Upper lobe of left lung (tissue), 6 donors: Measurements from ENCODE around the gene GDF11. TPM values are rescaled to one million over a fixed set of nuclear protein-coding genes. Genes with fewer than 3 reads are reported as not detected.

ENCODE experiments used
- ATAC-seq, 2 donors: fragments of 200-7000 bp; cut with Tn5 transposase; one replicate each; pipeline ENCODE4 v1.9.1; 2022; ENCODE audit warnings: mild to moderate bottlenecking in 2 of 2, moderate library complexity in 2 of 2; ENCODE audit not compliant: low FRiP score in 2 of 2
- DNase-seq, 2 donors: peaks; one replicate each; pipeline ENCODE4 v3.0.0-alpha.2; 2019 to 2020
- H3K27ac ChIP-seq, 4 donors: fragments of 200-600 bp; sonication (generic); one replicate each; pipeline ENCODE4 v1.5.1; 2016 to 2019
- H3K27me3 ChIP-seq, 4 donors: fragments of 200-600 bp; sonication (generic); one replicate each; pipeline ENCODE4 v1.5.1; 2017 to 2019
- H3K36me3 ChIP-seq, 4 donors: fragments of 200-600 bp; sonication (generic); one replicate each; pipeline ENCODE4 v1.5.1; 2016 to 2019
- H3K4me1 ChIP-seq, 4 donors: fragments of 200-600 bp; sonication (generic); one replicate each; pipeline ENCODE4 v1.5.1; 2018 to 2019
- H3K4me3 ChIP-seq, 4 donors: fragments of 200-600 bp; sonication (generic); one replicate each; pipeline ENCODE4 v1.5.1; 2017 to 2019; ENCODE audit warnings: mild to moderate bottlenecking in 2 of 4, moderate library complexity in 1 of 4
- H3K9me3 ChIP-seq, 4 donors: fragments of 200-600 bp; sonication (generic); one replicate each; pipeline ENCODE4 v1.5.1; 2018 to 2019
- CTCF ChIP-seq, 6 experiments: fragments of 450-650 bp in 4 of 6; fragments of 200-600 bp in 2 of 6; sonication (generic) in 2 of 6; IDR thresholded peaks; one replicate each; pipeline ENCODE4 v1.5.1; 2016 to 2019; ENCODE audit warnings: antibody characterized with exemption in 6 of 6
- EP300 ChIP-seq, 4 donors: sonication (generic); formaldehyde crosslinking; IDR thresholded peaks; one replicate each; pipeline ENCODE4 v1.5.1; 2017; ENCODE audit warnings: antibody characterized with exemption in 4 of 4, control low read depth in 2 of 4
- POLR2A ChIP-seq, 4 donors: fragments of 450-650 bp; IDR thresholded peaks; one replicate each; pipeline ENCODE4 v1.5.1; 2016 to 2017; ENCODE audit warnings: antibody characterized with exemption in 4 of 4, mild to moderate bottlenecking in 2 of 4
- POLR2AphosphoS5 ChIP-seq, 2 donors: sonication (generic); formaldehyde crosslinking; IDR thresholded peaks; one replicate each; pipeline ENCODE4 v1.5.1; 2017; ENCODE audit warnings: antibody characterized with exemption in 2 of 2
- WGBS, 2 donors: methylation state at CpG; one replicate each; pipeline ENCODE4 v1.1.5; 2017 to 2018; 5-methylcytosine and 5-hydroxymethylcytosine counted together
- total RNA-seq, 6 donors: library from RNA; depleted of rRNA in 4 of 6; stranded (reverse); fragments of >200 nt in 4 of 6; gene quantifications; one replicate each; pipeline versions ENCODE4 v1.1.0 to v1.2.1, GENCODE V29; 2016 to 2021
- donor health status: DM: no; HTN: no; CAD: no; lungs with moderate emphysema.
- donor health status: DM: no; HTN: yes; CAD: no; lungs with severe emphysema.

Gene GDF11
- total RNA-seq, 6 donors from 2014 or later, result 1.0 to 6.8 (median 2.3) TPM

GRCh38 chr12:55703288-55703687 is 39.6 kb upstream of the GDF11 start:
- DNase-seq (no peak), ATAC-seq (no peak)
- Histone ChIP-seq H3K4me3 (no peak overlapping the region), H3K27me3 (no peaks in the 10 kb centered on the region), H3K27ac (no peak overlapping the region), H3K9me3 (no peaks in the 10 kb centered on the region), H3K36me3 (no peaks in the 10 kb centered on the region), H3K4me1 (peaks cover 10 to 16% (median 12%) of the 10 kb centered on the region in 4 donors)
- 58 to 83% methylated on average over 2 of the region's 2 CpGs for WGBS, 2 donors
- no peak for TF ChIP-seq EP300 (IDR thresholded peaks at IDR 0.05)
- no peak for TF ChIP-seq CTCF (IDR thresholded peaks at IDR 0.05)
- TF ChIP-seq POLR2A (IDR thresholded peaks at IDR 0.05), result no peak
- TF ChIP-seq POLR2AphosphoS5 (IDR thresholded peaks at IDR 0.05), result no peak

- Histone ChIP-seq H3K9me3 (no peaks in the 10 kb centered on the region), H3K27me3 (no peaks in the 10 kb centered on the region), H3K4me3 (no peak overlapping the region), H3K36me3 (no peaks in the 10 kb centered on the region), H3K4me1 (peaks cover 19 to 24% (median 21%) of the 10 kb centered on the region in 4 donors), H3K27ac (no peak overlapping the region)
- ATAC-seq, result no peak
- WGBS, 2 donors, result 78 to 86% methylated on average over 6 of the region's 6 CpGs
- no peak for DNase-seq
- TF ChIP-seq CTCF (IDR thresholded peaks at IDR 0.05) (no peak), POLR2A (IDR thresholded peaks at IDR 0.05) (no peak), POLR2AphosphoS5 (IDR thresholded peaks at IDR 0.05) (no peak), EP300 (IDR thresholded peaks at IDR 0.05) (no peak)
Measured at GRCh38 chr12:55703901-55704761, 38.8 kb upstream of the GDF11 start.

- no peak overlapping the region for H3K27ac ChIP-seq
Measured at GRCh38 chr12:55704824-55705718, 37.9 kb upstream of the GDF11 start.

GRCh38 chr12:55705782-55706402 is 37.0 kb upstream of the GDF11 start:
- peak overlapping the region in 2 of 4 donors; percentile 1 to 84 for H3K4me3 ChIP-seq
- 46 to 54% methylated on average over 5 of the region's 5 CpGs for WGBS, 2 donors
- TF ChIP-seq CTCF (IDR thresholded peaks at IDR 0.05) (peak in 3 of 6 experiments; percentile 13 to 14 (median 13)), POLR2AphosphoS5 (IDR thresholded peaks at IDR 0.05) (no peak)
- H3K27ac ChIP-seq, result peak overlapping the region in 1 of 4 donors; percentile 13
- H3K4me1 ChIP-seq, result peaks cover 22 to 24% (median 23%) of the 10 kb centered on the region in 4 donors
- no peaks in the 10 kb centered on the region for H3K36me3 ChIP-seq
- DNase-seq (no peak), ATAC-seq (no peak)
- H3K27me3 ChIP-seq, result no peaks in the 10 kb centered on the region
- H3K9me3 ChIP-seq, result no peaks in the 10 kb centered on the region

More at GRCh38 chr12:55704824-55705718, 37.9 kb upstream of the GDF11 start:
- no peak for DNase-seq
- no peaks in the 10 kb centered on the region for H3K36me3 ChIP-seq
- ATAC-seq, result no peak
- peaks cover 22 to 24% (median 23%) of the 10 kb centered on the region in 4 donors for H3K4me1 ChIP-seq
- 75 to 86% methylated on average over 9 of the region's 9 CpGs for WGBS, 2 donors
- H3K4me3 ChIP-seq, result no peak overlapping the region
- TF ChIP-seq POLR2AphosphoS5 (IDR thresholded peaks at IDR 0.05) (no peak), CTCF (IDR thresholded peaks at IDR 0.05) (no peak), EP300 (IDR thresholded peaks at IDR 0.05) (no peak), POLR2A (IDR thresholded peaks at IDR 0.05) (no peak)
- no peaks in the 10 kb centered on the region for H3K27me3 ChIP-seq
- no peaks in the 10 kb centered on the region for H3K9me3 ChIP-seq
